Muscle layer of duodenum (tissue), 2 donors: ENCODE measurements around the gene CHST12.
"Not testable (repeated sequence)": the region's sequence is repeated elsewhere in the genome, so short reads cannot be mapped to it uniquely, and the experiment has no call there.

ENCODE experiments used
- H3K27ac ChIP-seq: one replicate; pipeline ENCODE4 v1.7.0; 2013; ENCODE audit warnings: mild to moderate bottlenecking, low read length
- H3K27me3 ChIP-seq: one replicate; pipeline ENCODE4 v1.7.0; 2013; ENCODE audit warnings: low read depth, mild to moderate bottlenecking, control low read depth, low read length
- H3K36me3 ChIP-seq, 2 donors: one replicate each; pipeline ENCODE4 v1.7.0; 2013; ENCODE audit warnings: low read length in 2 of 2, control low read depth in 1 of 2, mild to moderate bottlenecking in 1 of 2; ENCODE audit not compliant: insufficient read depth in 2 of 2, control insufficient read depth in 1 of 2
- H3K4me1 ChIP-seq, 2 donors: one replicate each; pipeline ENCODE4 v1.7.0; 2013; ENCODE audit warnings: low read length in 2 of 2, mild to moderate bottlenecking in 2 of 2, control low read depth in 1 of 2, moderate library complexity in 1 of 2; ENCODE audit not compliant: insufficient read depth in 2 of 2, control insufficient read depth in 1 of 2
- H3K4me3 ChIP-seq, 2 donors: one replicate each; pipeline ENCODE4 v1.7.0; 2013; ENCODE audit warnings: low read length in 2 of 2, low read depth in 1 of 2, mild to moderate bottlenecking in 1 of 2
- H3K9me3 ChIP-seq, 2 donors: one replicate each; pipeline ENCODE4 v1.7.0; 2013; ENCODE audit warnings: low read length in 2 of 2, control low read depth in 1 of 2, mild to moderate bottlenecking in 1 of 2; ENCODE audit not compliant: control insufficient read depth in 1 of 2
- donor health status: healthy.

Gene CHST12

GRCh38 chr7:2388637-2388954 is 14.8 kb upstream of the CHST12 start:
- no peak overlapping the region for H3K4me3 ChIP-seq
- no peaks in the 10 kb centered on the region for H3K36me3 ChIP-seq
- H3K4me1 ChIP-seq, result peaks cover 0 to 5% of the 10 kb centered on the region in 2 donors
- H3K9me3 ChIP-seq, result no peaks in the 10 kb centered on the region
- no peaks in the 10 kb centered on the region for H3K27me3 ChIP-seq
- no peak overlapping the region for H3K27ac ChIP-seq

- H3K27me3 ChIP-seq, H3K9me3 ChIP-seq, H3K4me1 ChIP-seq, H3K27ac ChIP-seq, H3K4me3 ChIP-seq, H3K36me3 ChIP-seq: not testable (repeated sequence)
Observed at GRCh38 chr7:2390020-2390816, 13.2 kb upstream of the CHST12 start.

DNA sequence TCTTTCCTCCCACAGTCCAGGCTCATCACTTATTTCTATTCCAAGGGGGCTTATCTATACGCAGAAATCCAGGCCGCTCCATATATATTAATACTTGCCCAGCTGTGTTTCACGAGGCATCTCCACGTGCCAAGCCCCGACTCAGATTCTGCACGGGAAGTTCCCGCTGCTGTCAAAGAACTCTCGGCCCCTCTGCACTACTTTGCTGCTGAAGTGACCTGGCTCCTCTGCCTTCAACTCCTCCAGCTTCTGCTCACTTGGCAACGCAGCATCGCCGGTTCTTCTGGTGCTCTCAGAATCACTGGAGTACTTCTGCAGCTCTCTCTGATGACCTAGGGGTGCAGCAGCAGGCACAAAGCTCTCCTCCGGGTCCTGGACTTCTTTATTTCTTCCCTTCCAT is 9.7 kb upstream of the CHST12 start:
- no peaks in the 10 kb centered on the region for H3K36me3 ChIP-seq
- H3K9me3 ChIP-seq, result no peaks in the 10 kb centered on the region
- no peaks in the 10 kb centered on the region for H3K27me3 ChIP-seq
- no peak overlapping the region for H3K4me3 ChIP-seq
- peaks cover 0 to 5% of the 10 kb centered on the region in 2 donors for H3K4me1 ChIP-seq
- H3K27ac ChIP-seq, result no peak overlapping the region

DNA sequence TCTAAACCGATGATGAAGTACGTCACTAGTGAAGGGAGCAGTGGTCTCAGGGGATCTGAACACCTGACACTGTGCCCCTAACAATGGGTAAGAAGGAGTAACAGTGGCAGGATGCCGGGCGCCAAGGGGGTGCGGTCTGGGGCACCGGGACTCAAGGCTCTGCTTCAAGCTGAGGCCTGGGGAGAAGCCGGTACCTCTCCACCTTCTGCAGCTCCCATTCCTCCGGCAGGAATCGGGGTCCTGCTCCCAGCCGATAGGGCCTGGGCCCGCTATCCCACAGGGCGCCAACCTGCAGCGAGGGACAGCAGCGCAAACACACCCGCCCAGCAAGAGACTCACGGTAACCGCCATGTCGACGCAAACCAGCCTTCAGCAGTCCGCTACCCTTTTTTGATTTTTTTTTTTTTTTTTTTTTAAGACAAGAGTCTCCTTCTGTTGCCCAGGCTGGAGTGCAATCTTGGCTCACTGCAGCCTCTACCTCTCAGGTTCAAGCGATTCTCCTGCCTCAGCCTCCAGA is 8.8 kb upstream of the CHST12 start:
- Histone ChIP-seq H3K4me1 (peaks cover 0 to 9% of the 10 kb centered on the region in 2 donors), H3K36me3 (no peaks in the 10 kb centered on the region)

GRCh38 chr7:2398506-2398905 is 4.9 kb upstream of the CHST12 start:
- H3K27me3 ChIP-seq, result no peaks in the 10 kb centered on the region
- no peaks in the 10 kb centered on the region for H3K36me3 ChIP-seq
- H3K27ac ChIP-seq, result no peak overlapping the region
- H3K4me1 ChIP-seq, result peaks cover 5 to 15% of the 10 kb centered on the region in 2 donors
- no peak overlapping the region for H3K4me3 ChIP-seq
- H3K9me3 ChIP-seq, result no peaks in the 10 kb centered on the region

More for the DNA sequence above, 8.8 kb upstream of the CHST12 start:
- Histone ChIP-seq H3K27ac (no peak overlapping the region), H3K27me3 (no peaks in the 10 kb centered on the region), H3K4me3 (no peak overlapping the region), H3K9me3 (no peaks in the 10 kb centered on the region)

DNA sequence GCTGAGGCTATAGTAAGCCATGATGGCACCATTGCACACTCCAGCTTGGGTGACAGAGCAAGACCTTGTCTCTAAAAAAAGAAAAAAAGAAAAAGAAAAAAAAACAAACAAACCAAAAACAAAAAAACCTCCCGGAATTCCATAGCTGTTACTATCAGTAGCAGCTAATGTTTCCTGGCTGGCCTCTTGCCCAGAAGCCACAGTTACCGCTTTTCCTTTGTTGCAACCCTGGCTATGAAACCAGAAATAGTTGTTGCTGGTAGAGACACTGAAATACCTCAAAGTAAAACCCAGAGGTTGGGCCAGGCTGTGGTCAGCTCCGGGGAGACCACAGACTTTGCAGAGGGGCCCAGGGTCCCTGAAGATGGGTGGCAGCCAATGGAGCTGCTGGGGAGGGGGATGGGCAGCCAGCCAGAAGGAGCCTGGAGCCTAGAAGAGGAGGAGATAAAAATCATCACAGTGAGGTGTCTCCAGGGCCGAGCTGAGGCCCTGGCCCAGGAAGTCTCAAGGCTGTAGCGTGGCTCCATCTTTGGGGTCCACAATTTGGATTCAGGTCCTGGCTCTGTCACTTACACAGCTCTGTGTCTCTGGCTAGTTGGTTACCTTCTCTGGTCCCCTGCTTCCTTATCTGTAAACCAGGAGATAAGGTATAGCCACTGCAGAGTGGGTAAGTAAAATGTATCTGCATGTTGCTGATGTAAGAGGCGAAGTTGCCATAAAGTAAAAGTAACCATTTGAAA is 3.4 kb upstream of the CHST12 start:
- Histone ChIP-seq H3K4me3 (no peak overlapping the region), H3K4me1 (peaks cover 12 to 22% of the 10 kb centered on the region in 2 donors), H3K27me3 (no peaks in the 10 kb centered on the region), H3K9me3 (no peaks in the 10 kb centered on the region), H3K36me3 (no peaks in the 10 kb centered on the region), H3K27ac (peak overlapping the region; percentile 8)

- no peak overlapping the region for H3K27ac ChIP-seq
- H3K27me3 ChIP-seq, result no peaks in the 10 kb centered on the region
- H3K4me3 ChIP-seq, result peak overlapping the region; percentile 77 to 84
- H3K36me3 ChIP-seq, result no peaks in the 10 kb centered on the region
- peaks cover 12 to 40% of the 10 kb centered on the region in 2 donors for H3K4me1 ChIP-seq
- H3K9me3 ChIP-seq, result no peaks in the 10 kb centered on the region
Observed at GRCh38 chr7:2402687-2403013, 761 bp upstream of the CHST12 start.

DNA sequence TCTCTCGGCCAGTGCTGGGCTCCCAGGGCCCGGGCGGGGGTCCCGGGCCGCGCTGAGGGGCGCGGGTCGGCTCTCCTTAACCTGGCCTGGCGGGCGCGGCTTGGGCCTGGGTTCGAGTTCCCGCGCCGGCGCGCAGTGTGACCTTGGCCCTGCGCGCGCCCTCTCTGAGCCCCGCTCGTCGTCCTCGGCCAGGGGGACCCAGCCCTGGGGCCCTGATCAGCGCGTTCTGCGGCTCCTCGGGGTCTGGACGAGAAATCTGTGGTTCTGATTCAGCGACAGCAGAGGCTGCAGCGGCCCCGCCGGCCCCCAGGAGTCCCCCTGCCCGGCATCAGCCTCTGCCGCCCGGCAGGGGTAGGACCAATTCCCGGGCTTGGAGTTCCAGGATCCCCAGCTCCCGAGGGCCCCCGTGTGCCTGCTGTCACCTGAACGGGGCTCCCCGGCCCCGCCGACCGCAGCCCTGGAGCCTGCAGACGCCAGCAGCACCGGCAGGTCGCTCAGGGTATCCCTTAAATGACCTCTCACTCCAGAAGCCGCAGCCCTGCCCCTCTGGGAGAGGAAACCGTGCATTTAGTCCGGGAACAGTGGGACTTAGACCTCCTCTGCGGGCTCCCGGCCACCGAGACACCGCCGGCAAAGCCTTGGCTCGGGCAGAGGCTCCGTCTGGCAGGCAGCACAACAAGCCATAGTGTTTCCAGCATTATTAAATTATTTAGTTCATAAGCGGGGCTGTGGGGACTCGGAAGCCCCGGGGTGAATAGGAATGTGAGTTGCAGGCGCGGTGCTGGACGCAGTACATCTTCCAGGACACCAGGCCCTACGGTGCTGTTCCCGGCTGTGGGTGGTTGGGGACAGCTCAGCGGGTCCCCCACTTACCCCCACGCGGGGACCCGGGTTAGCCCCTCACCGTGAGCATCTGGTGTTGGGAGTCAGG is 572 bp downstream of the CHST12 start:
- Histone ChIP-seq H3K4me3 (peak overlapping the region; percentile 73 to 93), H3K36me3 (no peaks in the 10 kb centered on the region), H3K4me1 (peaks cover 12 to 43% of the 10 kb centered on the region in 2 donors), H3K27me3 (no peaks in the 10 kb centered on the region), H3K9me3 (no peaks in the 10 kb centered on the region), H3K27ac (no peak overlapping the region)

DNA sequence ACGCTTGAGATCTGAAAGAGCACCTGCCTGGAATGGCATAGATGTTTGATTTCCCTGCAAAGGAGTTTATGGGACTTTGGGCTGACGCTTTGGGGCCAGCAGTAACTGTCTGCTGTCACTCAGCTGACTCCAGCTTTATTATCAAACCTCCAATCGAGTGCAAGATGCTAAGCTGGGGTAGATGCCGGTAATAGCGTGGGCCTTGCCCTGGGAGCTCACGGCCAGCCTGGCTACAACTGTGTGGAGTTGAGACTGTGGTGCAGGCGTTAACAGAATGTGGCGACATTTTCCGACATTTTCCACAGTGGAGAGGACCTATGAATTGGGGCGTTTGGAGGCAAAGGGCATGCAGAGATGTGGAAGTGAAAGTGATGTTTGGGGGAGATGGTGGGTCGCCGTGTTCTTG is 1.3 kb downstream of the CHST12 start:
- no peaks in the 10 kb centered on the region for H3K36me3 ChIP-seq
- H3K4me1 ChIP-seq, result peaks cover 12 to 39% of the 10 kb centered on the region in 2 donors
- no peak overlapping the region for H3K27ac ChIP-seq

DNA sequence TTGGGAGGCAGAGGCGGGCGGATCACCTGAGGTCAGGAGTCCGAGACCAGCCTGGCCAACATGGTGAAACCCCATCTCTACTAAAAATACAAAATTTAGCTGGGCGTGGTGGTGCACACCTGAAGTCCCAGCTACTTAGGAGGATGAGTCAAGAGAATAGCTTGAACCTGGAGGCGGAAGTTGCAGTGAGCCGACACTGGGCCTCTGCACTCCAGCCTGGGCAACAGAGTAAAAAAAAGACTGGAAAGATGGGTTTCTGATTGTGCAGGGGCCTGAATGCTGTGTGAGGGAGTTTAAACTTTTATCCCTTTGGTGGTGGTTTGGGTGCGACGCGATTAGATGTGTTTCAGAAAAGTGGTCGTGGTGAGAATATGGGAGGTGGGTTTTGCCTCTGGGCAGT is 1.8 kb downstream of the CHST12 start:
- peak overlapping the region in 1 of 2 donors; percentile 93 for H3K4me3 ChIP-seq
- no peak overlapping the region for H3K27ac ChIP-seq

More for the DNA sequence above, 1.3 kb downstream of the CHST12 start:
- H3K4me3 ChIP-seq, result peak overlapping the region; percentile 73 to 93
- H3K9me3 ChIP-seq, result no peaks in the 10 kb centered on the region
- no peaks in the 10 kb centered on the region for H3K27me3 ChIP-seq

More for the DNA sequence above, 1.8 kb downstream of the CHST12 start:
- H3K36me3 ChIP-seq, result no peaks in the 10 kb centered on the region
- H3K9me3 ChIP-seq, result no peaks in the 10 kb centered on the region
- no peaks in the 10 kb centered on the region for H3K27me3 ChIP-seq
- peaks cover 9 to 35% of the 10 kb centered on the region in 2 donors for H3K4me1 ChIP-seq
